Stimulated activated CD8-positive, alpha-beta memory T cell treated with anti-CD3 and anti-CD28 coated beads, Interleukin-7, amount 100 ng/mL, for 1 hour (primary cell): ENCODE data around the gene C2orf78.

Experiments
- DNase-seq, 2 donors: peaks; one replicate each; pipeline ENCODE4 v3.0.0-alpha.2; 2020; ENCODE audit warnings: low read depth in 2 of 2

The C2orf78 gene

DNA sequence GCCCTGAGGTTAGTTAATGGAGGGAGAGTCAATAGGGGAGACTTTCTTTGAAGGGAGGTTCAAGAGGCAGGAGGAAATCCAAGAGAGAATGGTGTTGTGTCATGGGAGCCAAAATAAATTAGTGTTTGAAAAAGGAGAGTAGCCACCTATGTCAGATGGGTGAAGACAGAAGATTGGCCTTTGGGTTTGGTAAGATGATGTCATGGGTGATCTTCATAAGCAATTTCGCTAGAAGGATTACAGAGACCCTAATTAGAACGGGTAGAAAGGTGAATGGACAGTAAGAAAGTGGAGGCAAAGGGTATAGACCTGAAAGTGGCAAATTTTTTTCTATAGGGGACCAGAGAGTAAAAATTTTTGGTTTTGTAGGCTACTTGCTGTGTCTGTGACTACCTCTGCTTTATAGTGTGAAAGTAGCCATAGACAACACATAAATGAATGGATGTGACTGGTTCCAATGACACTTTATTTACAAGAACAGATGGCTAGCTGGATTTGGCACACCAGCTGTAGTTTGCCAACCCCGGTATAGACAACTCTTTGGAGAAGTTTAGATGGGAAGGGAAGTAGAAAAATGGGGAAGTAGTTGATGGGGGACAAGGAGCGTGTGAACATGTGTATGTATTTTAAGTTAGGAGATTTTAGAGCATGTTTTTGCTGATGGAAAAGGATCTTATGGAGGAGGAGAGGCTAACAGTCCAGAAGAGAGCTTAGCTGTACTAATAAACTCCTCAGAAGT lies 54.0 kb downstream of the C2orf78 start:
- DNase-seq = no peak

DNA sequence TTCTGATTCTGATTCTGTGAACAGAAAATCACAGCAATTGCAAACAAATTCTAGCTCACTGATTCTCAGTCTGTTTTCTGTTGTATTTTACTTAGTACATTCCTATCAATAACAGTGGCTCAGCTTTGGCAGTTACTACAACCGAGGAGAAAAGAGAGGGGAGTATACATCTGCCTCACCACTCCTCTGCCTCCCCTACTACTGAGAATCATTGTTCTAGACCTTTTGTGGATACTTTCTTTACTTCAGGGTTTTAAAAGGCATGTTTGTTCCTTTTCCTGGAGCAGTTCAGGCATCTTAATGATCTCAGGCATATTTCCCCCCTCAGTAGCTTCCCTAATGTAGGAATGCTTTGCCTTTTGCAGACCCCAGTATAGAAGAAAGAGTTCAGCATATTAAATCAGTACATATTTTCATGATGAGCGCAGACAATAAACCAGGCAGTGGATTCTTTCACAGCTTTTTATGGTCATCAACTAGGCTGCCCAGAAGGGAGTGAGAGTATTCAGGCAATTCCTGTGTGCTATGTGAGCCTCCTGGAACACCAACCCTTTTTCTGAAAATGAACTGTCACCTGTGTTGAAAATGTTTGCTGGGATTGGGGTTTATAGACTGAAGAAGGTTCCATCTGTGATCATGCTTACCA lies 55.0 kb downstream of the C2orf78 start:
- no peak for DNase-seq

DNA sequence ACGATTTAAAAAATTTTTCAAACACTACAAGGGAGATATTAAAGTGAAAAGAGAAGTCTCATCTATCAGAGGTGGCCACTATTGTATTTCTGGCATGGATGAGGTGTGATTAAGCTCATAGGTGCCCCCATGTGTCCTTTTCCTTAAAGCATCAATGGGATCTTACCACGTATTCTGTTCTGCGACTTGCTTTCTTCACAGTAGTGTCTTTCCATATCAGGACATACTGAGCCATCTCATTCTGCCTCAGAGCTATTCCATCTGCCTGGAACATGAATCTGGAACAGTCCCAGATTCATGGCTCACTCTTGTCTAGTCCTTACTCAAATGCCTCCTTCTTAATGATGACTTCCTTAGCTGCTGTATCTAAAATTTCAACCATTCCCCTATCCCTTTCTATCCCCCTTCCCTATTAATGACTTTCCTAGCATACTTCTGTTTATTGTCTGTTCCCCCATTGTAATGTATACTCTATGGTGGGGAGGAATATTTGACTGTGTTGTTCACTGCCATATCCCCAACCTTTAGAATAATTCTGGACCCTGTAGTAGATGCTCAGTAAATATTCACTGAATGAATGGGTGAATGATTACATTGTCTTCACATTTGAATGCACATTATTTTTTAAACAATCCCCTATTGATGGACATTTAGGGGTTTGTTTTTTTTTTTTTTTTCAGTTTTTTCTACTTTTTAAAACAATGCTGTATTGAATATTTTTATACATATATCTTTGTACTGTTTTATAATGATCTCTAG lies 55.8 kb downstream of the C2orf78 start:
- no peak for DNase-seq

DNA sequence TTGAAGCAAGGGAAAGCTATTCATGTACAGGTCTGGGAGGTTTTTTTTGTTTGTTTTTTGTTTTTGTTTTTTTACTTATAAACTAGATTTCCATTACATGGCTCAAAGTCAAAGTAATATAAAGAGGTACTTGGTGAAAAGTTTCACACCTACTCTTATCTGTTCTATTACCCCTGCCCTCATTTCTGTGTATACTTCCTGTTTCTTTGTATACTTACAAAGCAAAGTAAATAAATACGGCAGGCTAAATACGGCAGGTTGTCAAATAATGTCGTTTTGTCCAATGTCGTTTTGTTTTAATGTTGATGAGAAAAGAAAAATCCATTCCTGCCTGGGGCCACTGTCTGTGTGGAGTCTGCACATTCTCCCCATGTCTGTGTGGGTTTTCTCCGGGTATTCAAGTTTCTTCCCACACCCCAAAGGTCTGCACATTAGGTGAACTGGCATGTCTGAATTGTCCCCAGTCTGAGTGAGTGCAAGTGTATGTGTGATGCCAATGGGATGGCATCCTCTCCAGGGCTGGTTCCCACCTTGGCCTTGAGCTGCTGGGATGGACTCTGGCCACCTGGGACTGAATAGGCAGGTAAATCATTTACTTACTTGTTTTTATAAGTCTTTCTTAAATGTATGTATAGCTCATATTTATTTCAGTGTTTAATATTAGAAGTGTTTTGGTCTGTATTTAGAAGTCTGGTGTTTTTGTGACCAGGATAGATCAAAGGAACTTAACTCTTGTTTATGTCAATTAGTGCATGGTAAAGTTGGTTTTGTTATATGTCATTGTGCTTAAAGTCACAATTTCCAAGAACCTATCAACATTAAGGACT lies 58.1 kb downstream of the C2orf78 start:
- DNase-seq = no peak

DNA sequence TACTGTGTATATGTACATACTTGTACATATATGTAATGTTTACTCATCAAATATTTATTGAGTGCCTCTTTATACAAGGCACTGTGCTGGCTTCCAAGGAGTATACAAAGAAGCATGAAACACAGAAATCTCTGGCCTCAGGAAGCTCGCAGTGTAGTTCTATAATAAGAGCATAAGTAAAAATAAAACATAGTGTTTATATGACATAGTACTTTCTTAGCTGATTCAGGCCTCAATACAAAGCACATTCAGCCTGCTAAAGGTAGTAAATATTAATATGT lies 58.7 kb downstream of the C2orf78 start:
- DNase-seq = no peak

DNA sequence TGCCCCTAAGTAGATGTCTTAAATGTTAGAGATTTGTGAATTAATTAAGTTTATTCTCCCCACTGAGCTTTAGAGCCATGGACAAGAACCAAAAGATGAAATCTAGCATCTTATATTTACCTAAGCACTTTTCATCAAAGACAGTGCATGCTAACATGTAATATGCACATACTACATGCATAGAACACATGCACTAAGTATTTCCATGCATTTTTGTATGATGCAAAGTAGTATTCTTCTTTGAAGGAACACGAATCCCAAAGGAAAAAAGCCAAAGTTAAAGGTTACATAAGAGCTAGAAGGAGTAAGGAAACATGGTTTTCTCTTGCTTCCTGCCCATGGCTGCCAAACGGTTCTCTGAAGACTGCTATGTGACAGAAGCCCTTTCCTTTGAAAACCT lies 60.1 kb downstream of the C2orf78 start:
- DNase-seq = no peak

DNA sequence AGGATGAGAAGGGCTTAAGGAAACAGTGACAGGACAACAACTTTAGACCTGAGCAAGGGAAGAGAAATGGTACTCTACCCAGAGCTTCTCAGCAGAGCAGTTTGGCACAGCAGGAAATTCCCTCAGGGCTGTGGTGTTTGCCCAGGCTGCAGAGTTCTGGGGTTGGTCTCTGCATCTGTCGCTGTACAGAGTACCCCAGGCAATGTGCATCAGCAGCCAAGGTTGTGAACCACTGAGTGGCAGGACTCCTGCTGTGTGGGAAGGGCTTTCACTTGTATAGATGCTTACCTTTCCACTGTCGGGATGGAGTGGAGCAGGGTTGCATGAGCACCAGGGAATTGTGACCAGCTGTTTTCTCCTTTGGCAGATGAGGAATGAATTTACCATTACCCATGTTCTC lies 66.0 kb downstream of the C2orf78 start:
- no peak for DNase-seq

DNA sequence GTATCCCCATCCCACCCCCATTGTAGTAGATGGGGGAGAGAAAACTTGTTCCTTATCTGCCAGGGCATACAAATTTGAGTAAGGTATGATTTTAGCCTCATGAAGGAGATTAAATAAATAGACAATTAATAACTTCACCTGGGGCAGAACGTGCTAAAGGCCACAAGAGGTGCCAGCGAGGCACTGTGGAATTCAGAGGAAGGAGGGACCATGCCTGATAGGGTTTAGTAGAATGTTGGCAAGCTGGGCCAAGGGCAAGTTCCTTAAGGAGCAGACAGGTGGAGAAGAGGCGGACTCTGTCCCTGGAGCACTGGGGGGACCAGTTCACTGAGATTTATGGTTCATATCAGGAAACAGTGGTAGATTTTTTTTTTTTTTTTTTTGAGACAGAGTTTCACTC lies 67.3 kb downstream of the C2orf78 start:
- DNase-seq = no peak

DNA sequence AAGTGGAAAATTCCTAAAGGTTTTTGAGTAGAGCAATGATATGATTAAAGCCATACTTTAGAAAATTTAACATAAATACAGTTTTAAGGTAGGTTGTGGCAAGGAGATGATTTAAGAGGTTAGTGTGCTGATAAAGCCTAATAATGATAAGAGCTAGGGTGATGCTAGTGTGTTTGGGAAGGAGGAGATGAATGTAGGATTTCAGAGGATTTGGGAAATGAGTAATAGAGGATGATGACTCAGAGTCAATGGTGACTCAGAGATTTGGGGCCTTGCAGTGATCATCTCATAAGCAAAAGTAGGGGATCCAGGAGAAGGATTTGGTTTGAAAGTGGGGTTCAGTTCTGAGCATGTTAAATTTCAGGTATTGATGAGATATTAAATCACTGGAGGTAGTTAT lies 68.0 kb downstream of the C2orf78 start:
- DNase-seq = no peak

DNA sequence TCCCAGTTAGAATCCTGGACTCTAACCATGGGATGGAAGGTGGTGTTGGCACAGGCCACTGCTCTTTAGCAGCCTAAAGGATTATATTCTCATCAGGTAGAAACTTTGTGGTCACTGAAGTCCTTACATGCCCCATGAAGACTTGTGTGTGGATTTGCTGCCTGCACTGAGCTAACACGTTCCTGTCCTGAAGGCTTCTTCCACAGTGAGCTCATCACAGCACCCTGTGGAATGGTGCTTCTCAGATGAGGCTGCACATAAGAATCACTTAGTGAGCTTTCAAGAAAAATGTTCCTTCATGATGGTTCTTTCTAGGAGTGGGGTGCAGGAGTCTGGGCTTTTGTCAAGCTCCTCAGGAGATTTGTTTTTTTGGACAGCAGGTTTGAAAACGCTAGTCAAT lies 71.5 kb downstream of the C2orf78 start:
- DNase-seq = no peak

DNA sequence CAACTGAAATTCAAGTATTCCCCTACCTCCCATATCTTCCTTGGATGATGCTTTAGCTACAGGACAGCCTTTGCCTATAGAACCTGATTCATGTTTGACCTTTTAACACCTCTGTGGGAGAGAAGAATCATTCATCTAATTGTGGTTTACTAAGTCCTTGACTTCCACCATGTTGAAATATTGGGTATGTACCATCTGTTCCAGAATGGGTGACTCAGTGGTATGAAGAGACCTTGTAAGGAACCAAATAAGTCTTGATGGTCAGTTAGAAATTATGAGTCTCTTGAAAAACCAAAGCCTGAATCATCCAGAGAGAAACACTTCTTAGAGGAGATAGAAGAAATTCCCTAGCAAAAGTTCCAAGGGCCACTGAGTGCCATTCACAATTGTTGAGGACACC lies 72.2 kb downstream of the C2orf78 start:
- no peak for DNase-seq

DNA sequence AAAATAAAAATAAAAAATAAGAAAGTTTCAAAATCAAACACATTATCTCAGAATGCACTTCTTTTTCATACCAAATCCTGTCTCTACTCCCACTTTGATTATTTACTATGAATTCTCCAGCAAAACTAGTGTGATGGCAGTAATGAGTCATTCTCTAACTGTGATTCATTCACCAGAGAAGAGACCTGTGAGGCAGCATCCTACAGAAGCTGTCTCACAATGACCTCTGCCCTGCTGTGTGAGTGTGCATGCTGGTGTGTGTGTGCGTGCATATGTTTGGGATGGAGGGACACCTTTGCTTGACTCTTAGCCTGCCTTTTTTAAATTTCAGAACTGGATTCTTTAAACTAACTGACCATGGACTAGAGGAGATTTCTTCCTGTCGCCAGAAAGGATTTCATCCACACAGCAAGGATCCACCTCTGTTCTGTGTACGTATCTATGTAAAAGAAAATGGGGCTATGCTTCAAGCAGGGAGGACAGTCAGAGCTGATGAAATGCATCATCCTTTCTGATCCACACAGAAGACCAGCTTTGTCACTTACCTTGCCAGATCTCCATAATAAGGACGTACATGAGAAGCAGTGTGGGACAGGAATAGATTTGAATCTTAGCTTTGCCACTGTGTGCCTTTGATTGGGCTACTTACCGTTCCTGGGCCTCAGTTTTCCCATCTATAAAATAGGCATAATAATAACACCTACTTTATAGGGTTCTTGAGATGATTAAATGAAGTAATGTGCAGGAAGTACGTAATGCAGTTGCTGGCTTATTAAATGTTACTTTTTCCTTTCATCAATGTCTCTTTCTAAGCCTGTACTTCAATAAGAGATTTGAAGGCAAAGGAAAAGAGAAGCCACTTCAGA lies 76.0 kb downstream of the C2orf78 start:
- DNase-seq = no peak

DNA sequence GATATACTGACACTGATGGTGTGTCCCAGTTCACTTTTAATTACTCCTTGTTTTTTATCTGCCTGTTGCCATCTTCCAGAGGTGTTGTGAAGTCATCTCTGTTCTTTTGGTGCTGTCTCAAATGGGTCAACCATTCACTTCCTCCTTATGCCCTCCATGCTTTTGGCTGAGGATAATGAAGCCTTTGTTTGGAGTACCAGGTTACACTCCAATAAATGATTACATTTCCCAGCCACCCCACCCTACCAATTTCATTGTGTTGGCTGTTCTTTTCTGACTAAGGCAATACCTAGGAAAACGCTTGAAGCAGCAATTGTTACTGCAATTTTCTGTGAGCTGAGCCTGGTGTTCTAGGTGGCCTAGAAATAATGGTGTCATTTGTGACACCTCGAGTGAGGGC lies 79.0 kb downstream of the C2orf78 start:
- no peak for DNase-seq
